T-cell (primary cell): Measurements from ENCODE around the gene PIGL. TPM values are rescaled to one million over a fixed set of nuclear protein-coding genes. Genes with fewer than 3 reads are reported as not detected.
"Not testable (repeated sequence)": the region's sequence is repeated elsewhere in the genome, so short reads cannot be mapped to it uniquely, and the experiment has no call there.

Experiments used
- ATAC-seq, 4 experiments: fragments of 200-7000 bp in 3 of 4; fragments of 150-1000 bp in 1 of 4; cut with Tn5 transposase; replicated peaks in 1 of 4; 1 replicate in 3 of 4; 2 replicates in 1 of 4; pipeline ENCODE4 v1.10.0; 2021; ENCODE audit warnings: moderate library complexity in 3 of 4, mild to moderate bottlenecking in 2 of 4, moderate number of reproducible peaks in 1 of 4
- CTCF ChIA-PET, 2 donors: fragments of 300-600 bp; sonication (Branson Sonifier 250); formaldehyde crosslinking; loops; one replicate each; lab custom pipeline; 2022; ENCODE audit warnings: antibody characterized with exemption in 2 of 2; lab: Charles Lee
- POLR2A ChIA-PET, 2 donors: fragments of 300-600 bp; sonication (Branson Sonifier 250); formaldehyde crosslinking; loops; one replicate each; lab custom pipeline; 2022; ENCODE audit warnings: antibody characterized with exemption in 2 of 2; lab: Charles Lee
- DNase-seq, 35 experiments: peaks; one replicate each; pipeline versions ENCODE4 v3.0.0 to v3.0.0-alpha.2; 2013 to 2023
- H3K27ac ChIP-seq: one replicate; pipeline ENCODE4 v1.5.1; 2013; ENCODE audit warnings: low read length
- H3K27me3 ChIP-seq, 2 experiments: replicated peaks in 1 of 2; 1 replicate in 1 of 2; 2 replicates in 1 of 2; pipeline versions ENCODE4 v1.6.1 to v1.7.0; 2013; ENCODE audit warnings: low read length in 1 of 2, mixed read lengths in 1 of 2; ENCODE audit not compliant: control insufficient read depth in 2 of 2, insufficient read depth in 2 of 2; ENCODE audit errors: extremely low read depth in 1 of 2
- H3K36me3 ChIP-seq, 2 donors: 1 replicate in 1 of 2; 2 replicates in 1 of 2; pipeline versions ENCODE4 v1.6.1 to v1.7.0; 2013; ENCODE audit warnings: low read length in 1 of 2; ENCODE audit not compliant: control insufficient read depth in 2 of 2, insufficient read depth in 1 of 2; ENCODE audit errors: extremely low read depth in 1 of 2
- H3K4me1 ChIP-seq, 2 experiments: 1 replicate in 1 of 2; 2 replicates in 1 of 2; pipeline versions ENCODE4 v1.6.1 to v1.7.0; 2013; ENCODE audit warnings: low read length in 2 of 2, mixed read lengths in 1 of 2; ENCODE audit not compliant: insufficient read depth in 2 of 2, control insufficient read depth in 1 of 2; ENCODE audit errors: extremely low read depth in 1 of 2
- H3K4me3 ChIP-seq, 2 donors: 1 replicate in 1 of 2; 2 replicates in 1 of 2; pipeline versions ENCODE4 v1.5.1 to v1.7.0; 2013; ENCODE audit warnings: mild to moderate bottlenecking in 2 of 2, low read length in 1 of 2, moderate library complexity in 1 of 2; ENCODE audit not compliant: control insufficient read depth in 1 of 2; ENCODE audit errors: extremely low read depth in 1 of 2
- H3K9me3 ChIP-seq: 2 replicates; pipeline ENCODE4 v1.7.0; 2013
- H3K27ac Mint-ChIP-seq, 2 donors: one replicate each; pipeline ENCODE4 v1.8.0; 2020 to 2021; ENCODE audit warnings: mild to moderate bottlenecking in 2 of 2, mixed read lengths in 2 of 2
- H3K27me3 Mint-ChIP-seq, 2 donors: one replicate each; pipeline ENCODE4 v1.8.0; 2021 to 2022; ENCODE audit warnings: mixed read lengths in 2 of 2
- H3K36me3 Mint-ChIP-seq: one replicate; pipeline ENCODE4 v1.8.0; 2021; ENCODE audit warnings: mixed read lengths
- H3K4me1 Mint-ChIP-seq, 3 donors: one replicate each; pipeline ENCODE4 v1.8.0; 2020 to 2022; ENCODE audit warnings: mixed read lengths in 3 of 3, mild to moderate bottlenecking in 1 of 3
- H3K4me3 Mint-ChIP-seq, 3 donors: one replicate each; pipeline ENCODE4 v1.8.0; 2020 to 2022; ENCODE audit warnings: mild to moderate bottlenecking in 3 of 3, mixed read lengths in 3 of 3, moderate library complexity in 3 of 3
- H3K9me3 Mint-ChIP-seq, 3 donors: one replicate each; pipeline ENCODE4 v1.8.0; 2020 to 2022; ENCODE audit warnings: mixed read lengths in 3 of 3
- WGBS: methylation state at CpG from one replicate; pipeline ENCODE4 v1.1.5; 2013; ENCODE audit warnings: missing lambda C conversion rate; ENCODE audit not compliant: insufficient coverage; 5-methylcytosine and 5-hydroxymethylcytosine counted together
- total RNA-seq, 35 experiments: library from RNA in 6 of 35; stranded (reverse) in 6 of 35; fragments of 120-200 nt in 1 of 35; gene quantifications; one replicate each; pipeline versions ENCODE4 v1.2.1 to v1.2.4 and lab custom pipeline; 2013 to 2026

PIGL gene
- total RNA-seq, 5 donors from 2014 or later (not counting 1 experiment from before 2014, with no cell fraction given), result 53.9 to 90.2 (median 82.7) TPM

GRCh38 chr17:16229912-16230561 is 13.0 kb downstream of the PIGL start:
- peak overlapping the region in 2 of 3 donors; percentile 5 to 41 for H3K4me3 Mint-ChIP-seq
- not testable (repeated sequence) for H3K9me3 ChIP-seq
- 53% methylated on average over 3 of the region's 8 CpGs for WGBS

GRCh38 chr17:16232391-16232790 is 15.4 kb downstream of the PIGL start:
- Mint-ChIP-seq H3K27ac (no peak overlapping the region), H3K4me3 (no peak overlapping the region), H3K27me3 (no peaks in the 10 kb centered on the region), H3K4me1 (peaks cover 14 to 21% (median 17%) of the 10 kb centered on the region in 3 donors), H3K9me3 (no peaks in the 10 kb centered on the region), H3K36me3 (peaks cover 25% of the 10 kb centered on the region)
- Histone ChIP-seq H3K4me1 (peaks cover 7% of the 10 kb centered on the region in 2 experiments), H3K4me3 (no peak overlapping the region), H3K36me3 (peaks cover 0 to 4% of the 10 kb centered on the region in 2 donors), H3K27ac (no peak overlapping the region), H3K9me3 (no peaks in the 10 kb centered on the region), H3K27me3 (no peaks in the 10 kb centered on the region)
- ChIA-PET POLR2A (no interaction called here), CTCF (no interaction called here)
- no CpG with 5 or more reads among the region's 1 CpG for WGBS
- ATAC-seq (no peak), DNase-seq (no peak)

More at GRCh38 chr17:16229912-16230561, 13.0 kb downstream of the PIGL start:
- not testable (repeated sequence) for H3K27me3 Mint-ChIP-seq, H3K27ac ChIP-seq, H3K9me3 Mint-ChIP-seq, H3K36me3 ChIP-seq, H3K4me1 ChIP-seq, H3K4me3 ChIP-seq, H3K27me3 ChIP-seq
- DNase-seq (peak in 1 of 35 experiments; percentile 10), ATAC-seq (peak in 1 of 4 experiments; percentile 39)
- CTCF ChIA-PET, result interaction anchor here in 1 of 2 donors (0.6 kb wide), 2 partner anchors 8 to 120 kb away, joined by 3 read pairs; no protein-coding TSS in a partner anchor
- Mint-ChIP-seq H3K27ac (peak overlapping the region; percentile 40 to 41), H3K4me1 (peaks cover 14 to 27% (median 24%) of the 10 kb centered on the region in 3 donors), H3K36me3 (peaks cover 14% of the 10 kb centered on the region)
- POLR2A ChIA-PET, result interaction anchor here in 1 of 2 donors (0.6 kb wide), 1 partner anchor 1681 kb away, joined by 4 read pairs; no protein-coding TSS in a partner anchor

- Histone ChIP-seq H3K27me3 (no peaks in the 10 kb centered on the region), H3K27ac (no peak overlapping the region), H3K36me3 (peaks cover 3 to 6% of the 10 kb centered on the region in 2 donors), H3K4me1 (no peaks in the 10 kb centered on the region), H3K9me3 (no peaks in the 10 kb centered on the region), H3K4me3 (no peak overlapping the region)
- ChIA-PET CTCF (no interaction called here), POLR2A (interaction anchor here in 1 of 2 donors (0.6 kb wide), 1 partner anchor 52 kb away, joined by 3 read pairs; no protein-coding TSS in a partner anchor)
- Mint-ChIP-seq H3K36me3 (peaks cover 24% of the 10 kb centered on the region), H3K27me3 (no peaks in the 10 kb centered on the region), H3K4me3 (no peak overlapping the region), H3K9me3 (no peaks in the 10 kb centered on the region), H3K27ac (no peak overlapping the region), H3K4me1 (peaks cover 0 to 13% (median 10%) of the 10 kb centered on the region in 3 donors)
- no peak for DNase-seq
- 100% methylated on average over 1 of the region's 3 CpGs for WGBS
- ATAC-seq, result no peak
Observed at GRCh38 chr17:16239931-16240330, 22.9 kb downstream of the PIGL start.

GRCh38 chr17:16241906-16242399 is 24.9 kb downstream of the PIGL start:
- no peak overlapping the region for H3K27ac ChIP-seq
- H3K4me1 ChIP-seq, result no peaks in the 10 kb centered on the region
- Mint-ChIP-seq H3K9me3 (no peaks in the 10 kb centered on the region), H3K27me3 (no peaks in the 10 kb centered on the region), H3K4me1 (peaks cover 0 to 14% (median 6%) of the 10 kb centered on the region in 3 donors), H3K27ac (no peak overlapping the region), H3K4me3 (no peak overlapping the region), H3K36me3 (peaks cover 14% of the 10 kb centered on the region)
- peaks cover 3 to 6% of the 10 kb centered on the region in 2 donors for H3K36me3 ChIP-seq
- POLR2A ChIA-PET, result interaction anchor here in 1 of 2 donors (0.6 kb wide), 1 partner anchor 28 kb away, joined by 4 read pairs; no protein-coding TSS in a partner anchor
- CTCF ChIA-PET, result no interaction called here
- H3K27me3 ChIP-seq, result no peaks in the 10 kb centered on the region
- DNase-seq (no peak), ATAC-seq (no peak)
- H3K4me3 ChIP-seq, result no peak overlapping the region
- no peaks in the 10 kb centered on the region for H3K9me3 ChIP-seq

- H3K36me3 ChIP-seq, result peaks cover 8% of the 10 kb centered on the region in 2 donors
- no peak for DNase-seq
- ChIA-PET CTCF (no interaction called here), POLR2A (interaction anchor here in 1 of 2 donors (0.6 kb wide), 1 partner anchor 17 kb away, joined by 5 read pairs; no protein-coding TSS in a partner anchor)
- no peaks in the 10 kb centered on the region for H3K4me1 ChIP-seq
- WGBS, result no CpG with 5 or more reads among the region's 5 CpGs
- no peak for ATAC-seq
- Mint-ChIP-seq H3K4me3 (no peak overlapping the region), H3K36me3 (peaks cover 20% of the 10 kb centered on the region), H3K9me3 (no peaks in the 10 kb centered on the region), H3K27ac (no peak overlapping the region), H3K27me3 (no peaks in the 10 kb centered on the region), H3K4me1 (peaks cover 0 to 15% (median 6%) of the 10 kb centered on the region in 3 donors)
- no peaks in the 10 kb centered on the region for H3K9me3 ChIP-seq
- H3K4me3 ChIP-seq, result no peak overlapping the region
- no peaks in the 10 kb centered on the region for H3K27me3 ChIP-seq
- no peak overlapping the region for H3K27ac ChIP-seq
Observed at GRCh38 chr17:16243385-16243784, 26.4 kb downstream of the PIGL start.

- peaks cover 8% of the 10 kb centered on the region in 2 donors for H3K36me3 ChIP-seq
- DNase-seq (no peak), ATAC-seq (no peak)
- Mint-ChIP-seq H3K36me3 (peaks cover 24% of the 10 kb centered on the region), H3K4me1 (peaks cover 0 to 15% (median 6%) of the 10 kb centered on the region in 3 donors), H3K27ac (no peak overlapping the region), H3K9me3 (no peaks in the 10 kb centered on the region), H3K27me3 (no peaks in the 10 kb centered on the region), H3K4me3 (no peak overlapping the region)
- ChIA-PET CTCF (no interaction called here), POLR2A (no interaction called here)
- no peak overlapping the region for H3K27ac ChIP-seq
- H3K4me1 ChIP-seq, result no peaks in the 10 kb centered on the region
- 67% methylated on average over 5 of the region's 9 CpGs for WGBS
- no peaks in the 10 kb centered on the region for H3K9me3 ChIP-seq
- H3K27me3 ChIP-seq, result no peaks in the 10 kb centered on the region
- no peak overlapping the region for H3K4me3 ChIP-seq
Observed at GRCh38 chr17:16243801-16244567, 27.0 kb downstream of the PIGL start.
